Endothelial cell of umbilical vein (primary cell): ENCODE measurements around the gene ACTA2. TPM values are rescaled to one million over a fixed set of nuclear protein-coding genes. Genes with fewer than 3 reads are reported as not detected.

ENCODE experiments used
- BruUV-seq: library from RNA; stranded (reverse); fragments of 400-500 nt; replicated peaks from 2 replicates; lab custom pipeline; 2021; lab: Mats Ljungman, UMichigan
- CTCF ChIA-PET: fragments of 300-600, 350-600 bp; sonication (Branson Sonifier 250); formaldehyde crosslinking; loops from one replicate; lab custom pipeline; 2021; ENCODE audit warnings: antibody characterized with exemption, inconsistent platforms; lab: Charles Lee
- POLR2A ChIA-PET: fragments of 300-600, 350-600 bp; sonication (Branson Sonifier 250); formaldehyde crosslinking; loops from one replicate; lab custom pipeline; 2021; ENCODE audit warnings: antibody characterized with exemption, inconsistent platforms; lab: Charles Lee
- DNase-seq: peaks from one replicate; pipeline ENCODE4 v3.0.0-alpha.2; 2011; ENCODE audit warnings: low read depth, low spot score
- FAIRE-seq: peaks from 2 replicates; lab custom pipeline; 2011; peaks lifted over from hg19 to GRCh38; lab: Jason Lieb, UNC
- H2AFZ ChIP-seq: 2 replicates; pipeline ENCODE4 v1.6.0; 2012; ENCODE audit warnings: low read depth, low read length, control low read depth, inconsistent platforms
- H3K27ac ChIP-seq: 2 replicates; pipeline ENCODE4 v1.5.1; 2011; ENCODE audit warnings: low read depth, mild to moderate bottlenecking, control low read depth, low read length, moderate library complexity; ENCODE audit not compliant: insufficient read depth
- H3K27me3 ChIP-seq, 2 experiments: 2 replicates each; pipeline versions ENCODE4 v1.6.0 to v1.6.1; 2011; ENCODE audit warnings: low read length in 2 of 2, mixed read lengths in 1 of 2; ENCODE audit not compliant: control insufficient read depth in 2 of 2, insufficient read depth in 2 of 2
- H3K36me3 ChIP-seq, 2 experiments: 2 replicates in 1 of 2; 3 replicates in 1 of 2; pipeline ENCODE4 v1.5.1; 2011; ENCODE audit warnings: low read length in 2 of 2, mild to moderate bottlenecking in 1 of 2, moderate library complexity in 1 of 2; ENCODE audit not compliant: control insufficient read depth in 2 of 2, insufficient read depth in 2 of 2; ENCODE audit errors: extremely low read depth in 1 of 2
- H3K4me1 ChIP-seq: 3 replicates; pipeline ENCODE4 v1.5.1; 2011; ENCODE audit warnings: mild to moderate bottlenecking, low read length; ENCODE audit not compliant: control insufficient read depth, insufficient read depth; ENCODE audit errors: extremely low read depth
- H3K4me2 ChIP-seq: 2 replicates; pipeline ENCODE4 v1.6.1; 2011; ENCODE audit warnings: low read length, control low read depth, mixed read lengths; ENCODE audit not compliant: insufficient read depth
- H3K4me3 ChIP-seq, 3 experiments: fragments of 200-600 bp in 1 of 3; sonication (generic), shearing (Covaris generic) in 1 of 3; replicated peaks in 1 of 3; 2 replicates each; pipeline ENCODE4 v1.5.1; 2011 to 2016; ENCODE audit warnings: control low read depth in 3 of 3, low read length in 3 of 3, mild to moderate bottlenecking in 2 of 3, inconsistent platforms in 1 of 3, low read depth in 1 of 3, moderate library complexity in 1 of 3; ENCODE audit not compliant: insufficient read depth in 1 of 3
- H3K79me2 ChIP-seq: 2 replicates; pipeline ENCODE4 v1.6.0; 2012; ENCODE audit warnings: low read length, inconsistent platforms; ENCODE audit not compliant: control insufficient read depth, insufficient read depth
- H3K9ac ChIP-seq: replicated peaks from 2 replicates; pipeline ENCODE3; 2011; ENCODE audit warnings: low read length, control low read depth; ENCODE audit not compliant: insufficient read depth; ENCODE audit errors: extremely low read depth
- H3K9me1 ChIP-seq: replicated peaks from 3 replicates; pipeline ENCODE4 v1.6.0; 2011; ENCODE audit warnings: mild to moderate bottlenecking, low read length; ENCODE audit not compliant: control insufficient read depth, insufficient read depth; ENCODE audit errors: extremely low read depth
- H3K9me3 ChIP-seq: replicated peaks from 2 replicates; pipeline ENCODE4 v1.5.1; 2012; ENCODE audit warnings: low read length, inconsistent platforms; ENCODE audit not compliant: control insufficient read depth, insufficient read depth
- H4K20me1 ChIP-seq: replicated peaks from 2 replicates; pipeline ENCODE3; 2011; ENCODE audit warnings: mild to moderate bottlenecking, low read length; ENCODE audit not compliant: control insufficient read depth, insufficient read depth; ENCODE audit errors: extremely low read depth
- CTCF ChIP-seq, 2 donors: IDR thresholded peaks; 1 replicate in 1 of 2; 2 replicates in 1 of 2; pipeline ENCODE4 v1.5.1; 2011; ENCODE audit warnings: low read length in 2 of 2, mild to moderate bottlenecking in 2 of 2, moderate library complexity in 2 of 2, control low read depth in 1 of 2, inconsistent platforms in 1 of 2, low read depth in 1 of 2; ENCODE audit not compliant: insufficient read depth in 1 of 2; ENCODE audit errors: extremely low read depth in 1 of 2
- EZH2 ChIP-seq: IDR thresholded peaks from 2 replicates; pipeline ENCODE4 v1.6.1; 2012; ENCODE audit warnings: borderline replicate concordance, low read depth, mild to moderate bottlenecking, moderate library complexity, low read length, inconsistent platforms; ENCODE audit not compliant: severe bottlenecking
- FOS ChIP-seq: IDR thresholded peaks from 2 replicates; pipeline ENCODE4 v1.6.1; 2011; ENCODE audit warnings: mild to moderate bottlenecking, low read length, moderate library complexity, borderline replicate concordance; ENCODE audit not compliant: insufficient read depth
- JUN ChIP-seq: IDR thresholded peaks from 2 replicates; pipeline ENCODE4 v1.6.1; 2011; ENCODE audit warnings: borderline replicate concordance, low read depth; ENCODE audit not compliant: insufficient read length, insufficient read depth
- MYC ChIP-seq: IDR thresholded peaks from one replicate; pipeline ENCODE4 v1.6.1; 2011; ENCODE audit warnings: mild to moderate bottlenecking, low read depth, low read length
- POLR2A ChIP-seq: IDR thresholded peaks from 2 replicates; pipeline ENCODE4 v1.6.1; 2012; ENCODE audit warnings: low read depth, mild to moderate bottlenecking, control low read depth, low read length
- POLR2AphosphoS5 ChIP-seq: IDR thresholded peaks from 2 replicates; pipeline ENCODE4 v1.6.1; 2012; ENCODE audit warnings: low read depth, mild to moderate bottlenecking, control low read depth, low read length, moderate library complexity; ENCODE audit not compliant: insufficient read depth
- dilution Hi-C: fragments of 300-500 bp; cut with MboI; formaldehyde crosslinking; loops from one replicate; pipeline ENCODE4 v1.15.0; 2019; ENCODE audit warnings: low sequenced_read_pairs; ENCODE audit not compliant: extremely low pct_ligation_motif_present
- intact Hi-C: fragments of 100-400 bp; cut with micrococcal nuclease; formaldehyde crosslinking; loops from one replicate; pipeline ENCODE4 v1.10.0; 2022
- polyA plus RNA-seq, 4 experiments: library from polyadenylated mRNA; depleted of rRNA in 3 of 4; stranded (reverse) in 3 of 4; unstranded in 1 of 4; fragments of >200 nt; gene quantifications; 2 replicates each; pipeline versions ENCODE4 v1.2.1 to v1.2.3, GENCODE V29; 2011 to 2012; ENCODE audit warnings: missing spikeins in 1 of 4
- total RNA-seq: library from RNA; stranded (reverse); gene quantifications from 2 replicates; pipeline ENCODE4 v1.2.3, GENCODE V29; 2021

Gene ACTA2
- total and polyA plus RNA-seq, 2 donors (not counting 3 experiments of a cell fraction or from before 2014, with no cell fraction given): 6.3 to 9.7 TPM

DNA sequence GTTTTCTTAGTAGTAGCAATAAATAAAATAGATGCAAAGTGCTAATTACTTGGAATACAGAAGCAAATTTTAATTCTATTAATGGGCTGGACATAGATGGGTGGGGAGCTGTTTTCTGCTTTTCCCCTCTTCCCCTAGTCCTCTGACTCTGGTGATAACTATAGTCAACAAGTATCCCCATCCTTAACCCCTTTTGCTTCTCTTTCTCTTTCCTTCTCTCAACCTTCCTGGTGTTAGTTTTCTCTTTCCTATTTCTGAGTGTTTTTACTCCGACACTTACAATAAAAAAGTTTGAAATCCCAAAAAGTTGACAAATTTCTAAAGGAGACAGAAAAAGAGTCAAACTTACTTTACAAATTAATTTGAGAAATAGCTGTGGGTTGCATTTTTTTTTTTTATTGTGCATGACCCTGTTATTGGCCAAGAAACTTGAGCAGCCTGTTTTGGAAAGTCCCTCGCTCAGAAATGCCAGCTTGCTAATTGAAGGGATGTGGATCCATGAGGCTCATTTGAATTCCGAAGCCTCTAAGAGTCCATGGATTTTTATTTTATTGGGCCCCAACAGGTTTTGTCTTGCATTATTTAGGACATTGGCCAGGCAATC, 40.5 kb upstream of the ACTA2 start:
- no TSS peak for BruUV-seq
- dilution Hi-C loops (loop anchor here (25.0 kb wide), 1 partner anchor 219 kb away; the partner anchor contains the start of gene CH25H), intact Hi-C loops (no loop called here)
- FAIRE-seq (no peak), DNase-seq (no peak)
- ChIA-PET CTCF (interaction anchor here (1.2 to 2.8 kb wide), 2 partner anchors 10 to 59 kb away, joined by 4 to 11 read pairs; no protein-coding TSS in a partner anchor), POLR2A (no interaction called here)
- H3K9me1 ChIP-seq: no peaks in the 10 kb centered on the region
- no peak overlapping the region for H3K9ac ChIP-seq
- no peaks in the 10 kb centered on the region for H4K20me1 ChIP-seq
- peaks cover 12% of the 10 kb centered on the region for H3K4me1 ChIP-seq
- H3K27me3 ChIP-seq: peaks cover 13 to 14% of the 10 kb centered on the region in 2 experiments
- no peak overlapping the region for H3K4me3 ChIP-seq
- TF ChIP-seq POLR2A: no peak
- TF ChIP-seq JUN: no peak
- no peak for TF ChIP-seq FOS
- no peak for TF ChIP-seq POLR2AphosphoS5
- TF ChIP-seq EZH2: no peak
- no peak for TF ChIP-seq MYC
- no peak overlapping the region for H3K27ac ChIP-seq
- H2AFZ ChIP-seq: no peak overlapping the region
- H3K9me3 ChIP-seq: no peaks in the 10 kb centered on the region
- no peaks in the 10 kb centered on the region for H3K36me3 ChIP-seq
- H3K4me2 ChIP-seq: no peak overlapping the region
- H3K79me2 ChIP-seq: no peaks in the 10 kb centered on the region

DNA sequence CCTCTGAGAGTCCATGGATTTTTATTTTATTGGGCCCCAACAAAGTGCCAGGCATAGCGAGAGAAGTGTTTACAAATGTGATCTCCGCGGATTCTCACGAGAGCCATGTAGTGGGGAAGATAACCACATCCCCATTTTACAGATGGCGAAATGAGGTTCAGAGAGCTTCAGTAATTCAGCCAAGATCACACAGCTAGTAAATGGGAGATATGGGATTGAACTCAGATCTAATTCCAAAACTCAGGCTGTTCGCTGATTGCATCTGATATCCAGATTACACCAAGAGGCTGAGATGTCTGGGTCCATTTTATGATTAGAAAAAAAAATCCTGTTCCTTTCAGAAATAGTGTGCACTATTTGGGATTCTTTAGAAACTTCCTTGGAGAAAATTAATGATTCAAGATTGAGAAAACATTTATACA, 39.3 kb upstream of the ACTA2 start:
- dilution Hi-C loops: loop anchor here (25.0 kb wide), 1 partner anchor 220 kb away; the partner anchor contains the start of gene CH25H
- Histone ChIP-seq H3K36me3 (no peaks in the 10 kb centered on the region), H3K27ac (peak overlapping the region; percentile 6), H3K79me2 (no peaks in the 10 kb centered on the region), H2AFZ (peak overlapping the region; percentile 77), H3K4me1 (peaks cover 12% of the 10 kb centered on the region), H3K27me3 (peaks cover 12 to 22% of the 10 kb centered on the region in 2 experiments), H3K4me3 (peak overlapping the region; percentile 76 to 84 (median 84)), H3K9me1 (no peaks in the 10 kb centered on the region), H3K9me3 (no peaks in the 10 kb centered on the region), H3K4me2 (peak overlapping the region; percentile 83), H3K9ac (peak overlapping the region; percentile 50), H4K20me1 (no peaks in the 10 kb centered on the region)
- POLR2A ChIA-PET: no interaction called here
- CTCF ChIA-PET: interaction anchor here (0.8 to 2.6 kb wide), 6 partner anchors 12 to 225 kb away, joined by 3 to 13 read pairs (median 8); no protein-coding TSS in a partner anchor
- FAIRE-seq (peak; percentile 12), DNase-seq (no peak)
- intact Hi-C loops: loop anchor here (2.0 kb wide), 1 partner anchor 215 kb away; the partner anchor contains the start of gene CH25H
- no peak for TF ChIP-seq CTCF (IDR thresholded peaks at IDR 0.05; ENCODE audit: extremely low read depth in 1 of 2, insufficient read depth in 1 of 2, low read depth in 1 of 2, low read length in 2 of 2)
- BruUV-seq: no TSS peak
